COLO668 (cell line): ENCODE measurements around the gene BTBD8.

Experiments
- DNase-seq: peaks from one replicate; lab custom pipeline; 2025; ENCODE audit not compliant: unreplicated experiment; lab: John Stamatoyannopoulos, UW

BTBD8 gene

GRCh38 chr1:92188436-92189255 lies 108.5 kb downstream of the BTBD8 start:
- no peak for DNase-seq

GRCh38 chr1:92191726-92192125 lies 111.6 kb downstream of the BTBD8 start:
- no peak for DNase-seq

DNA sequence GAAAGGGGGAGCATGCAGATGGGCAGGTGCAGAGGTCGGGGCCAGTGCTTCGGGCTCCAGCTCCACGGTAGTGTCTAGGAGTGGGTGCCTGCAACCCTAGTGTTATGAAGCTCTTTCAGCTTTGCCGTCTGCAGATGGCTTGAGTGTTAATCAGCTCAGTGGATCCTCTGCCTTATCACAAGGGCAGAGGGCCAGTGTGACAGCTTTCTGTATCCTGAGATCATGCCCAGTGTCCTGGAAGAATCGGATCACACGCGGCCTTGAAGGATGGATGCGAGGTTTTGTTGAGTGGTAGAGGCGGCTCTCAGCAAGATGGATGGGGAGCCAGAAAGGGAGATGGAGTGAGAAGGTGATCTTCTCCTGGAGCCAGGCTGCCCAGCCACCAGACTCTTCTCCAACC lies 112.1 kb downstream of the BTBD8 start:
- no peak for DNase-seq

DNA sequence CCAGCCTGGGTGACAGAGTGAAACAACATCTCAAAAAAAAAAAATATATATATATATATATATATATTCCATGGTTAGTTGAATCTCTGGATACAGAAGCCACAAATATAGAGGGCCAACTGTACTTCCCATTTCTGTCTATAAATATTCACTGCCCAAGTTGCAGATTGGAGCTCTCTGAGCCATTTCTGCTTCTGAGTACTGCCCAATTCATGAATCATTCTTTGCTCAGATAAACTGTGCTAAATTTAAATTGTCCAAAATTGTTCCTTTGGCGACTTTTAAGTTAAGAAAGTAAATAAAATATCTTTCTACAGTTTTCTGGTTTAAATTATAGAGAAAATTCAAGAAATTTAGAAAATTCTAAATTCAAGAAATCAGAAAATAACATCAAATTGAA lies 114.4 kb downstream of the BTBD8 start:
- DNase-seq, result no peak

DNA sequence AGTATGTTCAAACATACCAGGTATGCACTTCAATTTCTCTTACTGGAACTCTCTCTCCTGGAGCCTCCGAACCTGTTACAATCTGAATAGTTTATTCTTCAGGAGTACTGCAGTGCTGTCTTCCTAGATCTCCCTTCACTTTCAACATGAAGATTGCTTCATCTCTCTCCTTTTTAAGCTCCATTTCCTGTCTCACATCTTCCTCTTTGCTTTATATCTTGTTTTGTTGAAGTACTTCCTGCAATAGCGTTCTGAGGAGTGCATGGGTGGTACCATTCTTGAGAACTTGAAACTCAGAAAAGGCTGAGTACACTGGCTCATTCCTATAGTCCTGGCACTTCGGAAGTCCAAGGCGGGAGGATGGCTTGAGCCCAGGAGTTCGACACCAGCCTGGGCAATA lies 121.8 kb downstream of the BTBD8 start:
- no peak for DNase-seq

DNA sequence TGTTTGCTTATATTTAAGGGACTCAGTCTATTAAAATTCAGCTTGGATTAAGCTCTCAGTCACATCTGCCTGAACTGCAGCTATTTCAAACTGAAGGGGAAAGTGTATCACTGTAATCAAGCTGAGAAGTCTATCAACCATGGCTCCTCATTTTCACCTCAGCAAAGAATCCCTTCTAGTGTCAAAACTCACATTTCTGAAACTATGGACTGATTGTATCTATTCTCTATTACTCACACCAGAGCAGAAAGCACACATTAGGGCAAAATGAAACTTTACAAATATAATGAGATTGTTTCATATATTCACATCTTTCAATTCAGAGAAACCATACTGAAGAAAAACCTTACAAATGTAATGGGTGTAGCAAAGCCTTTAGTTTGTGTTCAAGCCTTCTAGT lies 123.0 kb downstream of the BTBD8 start:
- DNase-seq, result no peak

DNA sequence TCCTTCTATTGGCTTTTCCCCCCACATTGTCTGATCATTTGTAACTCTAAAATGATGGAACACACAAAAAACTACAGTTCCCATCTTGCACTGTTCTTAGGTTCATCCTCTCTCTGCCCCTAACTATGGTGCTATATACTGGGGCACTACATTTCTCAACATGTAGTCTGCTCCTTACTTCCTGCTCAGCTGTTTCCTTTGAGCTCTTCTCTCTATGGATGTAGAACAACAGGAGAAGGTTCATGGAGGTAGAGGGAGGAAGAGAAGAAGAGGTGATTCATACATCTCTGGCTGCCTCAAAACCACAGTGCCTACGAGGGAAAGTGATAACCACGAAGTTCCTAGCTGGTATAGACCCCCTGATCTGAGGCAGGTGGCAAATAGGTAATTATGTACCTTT lies 130.6 kb downstream of the BTBD8 start:
- DNase-seq, result no peak

GRCh38 chr1:92211166-92211565 lies 131.0 kb downstream of the BTBD8 start:
- no peak for DNase-seq

DNA sequence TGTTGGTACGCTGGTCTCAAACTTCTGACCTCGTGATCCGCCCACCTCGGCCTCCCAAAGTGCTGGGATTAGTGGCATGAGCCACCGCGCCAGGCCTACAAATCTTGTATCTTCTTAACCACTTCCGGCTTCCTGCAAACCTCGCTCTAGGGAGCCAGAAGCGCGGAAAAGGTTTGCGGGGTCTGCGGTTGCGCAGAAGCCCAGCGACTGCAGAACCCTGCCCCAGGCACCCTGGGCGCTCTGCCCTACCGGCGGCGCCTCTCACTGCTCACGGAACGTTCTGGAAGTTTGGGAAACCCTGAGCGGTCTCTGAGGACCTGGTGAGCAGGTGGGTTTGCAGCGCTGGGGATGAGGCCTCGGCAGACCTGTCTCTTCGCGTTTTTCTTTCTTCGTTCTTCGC lies 137.6 kb downstream of the BTBD8 start, which contains the start of gene C1orf146:
C1orf146 (plus strand) TSS at position 195 of the 400 bp plus-strand sequence. CDS start 13,506 bp downstream, outside the sequence.
- no peak for DNase-seq

- DNase-seq, result no peak
These were observed 138.4 kb downstream of the BTBD8 start for GRCh38 chr1:92218559-92218958.

DNA sequence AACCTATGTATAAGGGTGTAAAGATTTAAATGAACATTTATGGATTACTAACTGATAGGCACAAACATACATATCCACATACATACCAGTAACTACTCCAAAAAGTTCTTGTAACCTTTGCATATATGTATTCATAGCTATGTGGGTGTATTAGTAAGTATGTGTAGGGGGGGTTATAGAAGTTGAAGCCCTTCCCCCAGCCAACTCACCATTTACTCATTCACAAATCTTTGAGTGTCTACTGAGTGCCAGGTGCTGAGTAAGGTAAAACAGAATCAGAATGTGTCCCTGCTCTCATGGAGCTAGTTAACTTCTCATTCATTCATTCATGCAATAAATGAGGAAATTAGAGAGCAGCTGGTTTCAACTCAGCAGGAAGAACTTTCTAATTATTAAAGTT lies 138.9 kb downstream of the BTBD8 start:
- DNase-seq, result no peak

- no peak for DNase-seq
These were observed 148.3 kb downstream of the BTBD8 start for GRCh38 chr1:92228401-92228800.

- DNase-seq, result no peak
These were observed 150.6 kb downstream of the BTBD8 start for GRCh38 chr1:92230736-92231135.
